GM18502 (cell line): ENCODE data around the gene NT5C3B.
"Not testable (repeated sequence)": the region's sequence is repeated elsewhere in the genome, so short reads cannot be mapped to it uniquely, and the experiment has no call there.

Experiments used
- ATAC-seq: cut with Tn5 transposase; IDR thresholded peaks from one replicate; pipeline ENCODE4 v1.9.1; 2021; ENCODE audit warnings: mild to moderate bottlenecking; ENCODE audit not compliant: unreplicated experiment, poor library complexity

NT5C3B gene

GRCh38 chr17:41844971-41845370 is 8.9 kb upstream of the NT5C3B start:
- ATAC-seq, result no peak

DNA sequence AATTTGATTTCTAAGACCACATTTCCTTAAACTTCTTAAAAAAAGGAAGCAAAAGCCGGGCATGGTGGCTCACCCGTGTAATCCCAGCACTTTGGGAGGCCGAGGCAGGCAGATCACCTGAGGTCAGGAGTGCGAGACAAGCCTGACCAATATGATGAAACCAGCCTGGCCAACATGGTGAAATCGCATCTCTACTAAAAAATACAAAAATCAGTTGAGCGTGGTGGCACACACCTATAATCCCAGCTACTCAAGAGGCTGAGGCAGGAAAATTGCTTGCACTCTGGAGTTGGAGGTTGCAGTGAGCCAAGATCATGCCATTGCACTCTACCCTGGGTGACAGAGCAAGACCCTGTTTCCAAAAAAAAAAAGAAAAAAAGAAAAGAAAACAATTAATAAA is 4.7 kb upstream of the NT5C3B start:
- not testable (repeated sequence) for ATAC-seq

- not testable (repeated sequence) for ATAC-seq
Observed at GRCh38 chr17:41839448-41839847, 3.4 kb upstream of the NT5C3B start.

DNA sequence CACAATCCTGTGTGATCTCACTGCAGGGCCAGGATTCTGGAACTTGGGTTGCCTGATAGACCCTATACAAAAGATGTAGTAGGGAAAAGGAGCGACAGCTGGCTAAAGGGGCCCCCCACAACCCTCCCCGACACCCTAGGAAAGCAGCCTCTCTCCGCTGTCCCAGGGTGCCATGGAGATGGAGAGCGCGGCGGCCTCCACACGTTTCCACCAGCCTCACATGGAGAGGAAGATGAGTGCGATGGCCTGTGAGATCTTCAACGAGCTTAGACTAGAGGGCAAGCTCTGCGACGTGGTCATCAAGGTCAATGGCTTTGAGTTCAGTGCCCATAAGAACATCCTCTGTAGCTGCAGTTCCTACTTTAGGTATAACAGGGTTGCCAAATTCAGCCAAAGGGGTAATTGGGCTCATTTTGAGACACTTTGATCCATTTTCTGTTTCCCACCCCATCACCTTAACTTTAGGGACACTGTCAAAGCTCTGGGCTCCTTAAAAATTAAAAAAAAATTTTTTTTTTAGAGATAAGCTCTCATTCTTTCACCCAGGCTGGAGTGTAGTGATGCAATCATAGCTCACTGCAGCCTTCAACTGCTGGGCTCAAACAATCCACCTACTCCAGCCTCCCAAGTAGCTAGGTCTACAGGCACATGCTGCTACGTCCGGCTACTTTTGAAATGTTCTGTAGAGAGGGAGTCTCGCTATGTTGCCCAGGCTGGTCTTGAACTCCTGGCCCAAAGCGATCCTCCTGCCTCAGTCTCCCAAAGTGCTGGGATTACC is 1.9 kb upstream of the NT5C3B start, which contains the start of gene KLHL10:
TSS of gene KLHL10 (plus strand) at position 65 of the 778 bp plus-strand sequence. CDS start at position 173, 108 bp downstream.
- no peak for ATAC-seq

DNA sequence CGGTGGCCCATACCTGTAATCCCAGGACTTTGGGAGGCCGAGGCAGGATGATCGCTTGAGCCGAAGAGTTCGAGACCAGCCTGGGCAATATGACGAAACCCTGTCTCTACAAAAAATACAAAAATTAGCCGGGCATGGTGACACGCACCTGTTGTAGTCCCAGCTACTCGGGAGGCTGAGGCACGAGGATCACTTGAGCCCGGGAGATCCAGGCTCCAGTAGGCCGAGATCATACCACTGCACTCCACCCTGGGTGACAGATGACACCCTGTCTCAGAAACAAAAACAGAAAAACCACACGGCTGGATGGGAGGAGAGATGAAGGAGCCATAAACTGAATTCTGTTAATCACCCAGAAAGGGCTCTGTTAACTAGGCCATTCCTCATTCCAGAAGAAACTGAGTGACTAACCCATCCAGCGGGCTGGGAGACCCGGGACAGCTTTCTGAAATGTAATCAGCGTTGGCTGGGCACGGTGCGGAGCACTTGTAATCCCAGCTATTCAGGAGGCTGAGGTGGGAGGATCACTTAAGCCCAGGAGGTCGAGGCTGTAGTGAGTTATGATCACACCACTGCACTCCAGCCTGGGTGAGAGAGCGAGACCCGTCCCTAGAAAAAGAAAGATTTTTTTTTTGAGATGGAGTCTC is 641 bp upstream of the NT5C3B start:
- ATAC-seq, result no peak

DNA sequence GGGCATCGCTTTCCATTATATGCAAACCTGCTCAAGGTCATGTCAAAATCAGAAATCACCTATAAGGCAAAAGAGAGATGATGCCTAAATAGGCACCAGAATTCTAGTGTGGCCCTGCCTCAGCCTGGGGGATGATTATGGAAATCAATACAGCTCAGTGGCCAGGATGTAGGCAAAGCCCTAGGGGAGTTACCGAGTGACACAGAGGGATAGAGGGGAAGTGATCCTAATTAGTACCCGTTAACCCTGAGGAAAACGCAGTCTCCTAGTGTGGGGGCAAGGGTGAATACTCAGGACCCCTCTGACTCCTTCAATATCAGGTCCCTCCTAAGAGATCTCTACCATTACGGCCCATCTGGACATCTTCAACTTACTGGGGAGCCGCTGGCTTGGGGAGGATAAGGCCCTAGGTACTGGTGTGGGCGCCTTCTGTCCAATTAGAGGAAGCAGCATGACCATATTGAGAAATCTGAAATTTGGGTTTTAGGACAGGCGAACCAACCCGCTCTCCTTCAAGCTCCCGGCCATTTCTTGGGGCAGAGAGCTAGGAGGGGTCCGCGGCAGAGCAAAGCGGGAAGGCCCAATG is 725 bp downstream of the NT5C3B start:
- ATAC-seq, result peak; percentile 25

- not testable (repeated sequence) for ATAC-seq
Observed at GRCh38 chr17:41829961-41830360, 6.1 kb downstream of the NT5C3B start.

GRCh38 chr17:41825175-41825845 is 10.7 kb downstream of the NT5C3B start:
- ATAC-seq, result no peak

DNA sequence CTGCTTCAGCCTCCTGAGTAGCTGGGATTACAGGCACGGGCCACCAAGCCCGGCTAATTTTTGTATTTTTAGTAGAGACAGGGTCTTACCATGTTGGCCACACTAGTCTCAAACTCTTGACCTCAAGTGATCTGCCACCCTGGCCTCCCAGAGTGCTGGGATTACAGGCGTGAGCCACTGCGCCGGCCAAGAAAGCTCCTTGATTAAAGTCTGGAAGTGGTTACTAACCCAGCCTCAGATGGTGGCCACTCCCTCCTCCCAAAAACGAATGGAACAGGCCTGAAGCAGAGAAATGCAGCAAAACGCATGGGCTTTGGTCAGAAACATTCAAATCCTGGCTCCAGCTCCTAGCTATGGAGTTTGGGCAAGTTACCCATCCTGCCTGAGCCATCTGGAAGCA is 11.9 kb downstream of the NT5C3B start:
- ATAC-seq, result no peak

DNA sequence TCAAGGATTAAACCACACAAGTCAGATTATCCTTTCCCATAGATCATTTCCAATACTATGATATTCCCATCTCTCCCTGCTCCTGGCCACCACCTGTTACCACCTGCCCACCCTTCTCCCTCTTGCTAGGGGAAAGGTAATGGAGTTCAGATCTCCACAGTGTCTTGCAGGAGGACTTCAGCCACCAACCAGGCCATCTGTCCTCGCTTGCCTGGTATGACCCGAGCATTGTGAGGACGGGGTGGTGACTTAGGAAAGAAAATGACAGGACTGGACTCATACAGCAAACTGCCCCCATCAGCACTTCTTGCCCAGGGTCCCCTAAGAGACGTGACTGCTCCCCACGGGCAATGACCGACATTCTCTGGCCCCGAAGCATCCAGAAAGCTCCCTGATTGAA is 12.5 kb downstream of the NT5C3B start:
- no peak for ATAC-seq

GRCh38 chr17:41823141-41823524 is 12.9 kb downstream of the NT5C3B start:
- ATAC-seq, result no peak

- no peak for ATAC-seq
Observed at GRCh38 chr17:41822216-41823140, 13.6 kb downstream of the NT5C3B start.

- ATAC-seq, result no peak
Observed at GRCh38 chr17:41821776-41822175, 14.3 kb downstream of the NT5C3B start.

DNA sequence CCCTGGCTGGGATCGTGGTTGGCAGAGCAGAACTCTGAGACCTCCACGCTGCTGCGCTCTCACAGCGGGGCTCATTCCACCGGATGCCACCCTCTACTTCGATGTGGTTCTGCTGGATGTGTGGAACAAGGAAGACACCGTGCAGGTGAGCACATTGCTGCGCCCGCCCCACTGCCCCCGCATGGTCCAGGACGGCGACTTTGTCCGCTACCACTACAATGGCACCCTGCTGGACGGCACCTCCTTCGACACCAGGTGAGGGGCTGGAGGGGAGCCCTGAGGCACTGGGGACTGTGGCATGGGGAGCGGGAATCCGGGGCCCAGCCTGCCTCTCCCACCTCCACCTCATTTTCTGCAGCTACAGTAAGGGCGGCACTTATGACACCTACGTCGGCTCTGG is 18.0 kb downstream of the NT5C3B start:
- ATAC-seq, result no peak

DNA sequence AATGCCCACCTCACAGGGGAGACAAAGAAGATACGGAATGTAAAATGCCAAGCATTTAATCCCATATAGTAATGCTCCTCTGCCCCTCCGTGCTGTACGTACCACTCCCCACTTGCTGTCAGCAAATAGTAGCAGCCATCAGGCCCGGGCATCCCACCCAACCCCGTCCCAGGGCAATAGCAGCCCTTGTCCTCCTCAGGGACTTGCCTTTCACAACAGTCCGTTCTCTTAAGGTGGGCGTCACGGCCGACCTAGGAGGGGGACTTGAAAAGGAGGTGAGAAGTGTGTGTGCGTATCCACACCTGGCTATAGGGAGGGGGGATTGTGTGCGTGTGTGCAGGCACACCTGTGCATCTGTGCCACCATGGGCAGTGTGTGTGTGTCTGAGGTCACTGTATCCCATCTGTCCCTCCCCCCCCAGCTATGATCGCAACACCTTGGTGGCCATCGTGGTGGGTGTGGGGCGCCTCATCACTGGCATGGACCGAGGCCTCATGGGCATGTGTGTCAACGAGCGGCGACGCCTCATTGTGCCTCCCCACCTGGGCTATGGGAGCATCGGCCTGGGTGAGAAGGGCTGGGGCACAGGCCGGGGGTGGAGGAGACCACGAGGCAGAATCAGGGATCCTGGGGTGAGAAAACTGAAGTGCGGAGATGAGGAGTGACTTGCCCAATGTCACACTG is 19.3 kb downstream of the NT5C3B start:
- ATAC-seq, result no peak

GRCh38 chr17:41814195-41814594 is 21.8 kb downstream of the NT5C3B start:
- no peak for ATAC-seq

- no peak for ATAC-seq
Observed at GRCh38 chr17:41813699-41814124, 22.3 kb downstream of the NT5C3B start.

GRCh38 chr17:41813152-41813680 is 22.8 kb downstream of the NT5C3B start:
- ATAC-seq, result no peak
